HEK293 (cell line): ENCODE measurements around the gene RASSF8.

Experiments
- CTCF ChIA-PET: fragments of 350-600 bp; formaldehyde crosslinking; extraction: SDS; loops from one replicate; lab custom pipeline; 2021; ENCODE audit warnings: antibody characterized with exemption; lab: Yijun Ruan, JAX
- POLR2A ChIA-PET: fragments of 300-600 bp; formaldehyde crosslinking; extraction: SDS; loops from one replicate; lab custom pipeline; 2020; ENCODE audit warnings: antibody characterized with exemption, inconsistent platforms; lab: Yijun Ruan, JAX
- H3K27ac ChIP-seq: fragments of 200-500 bp; sonication (Bioruptor generic); 2 replicates; pipeline ENCODE4 v1.5.1; 2014; ENCODE audit warnings: low read depth, low read length, control low read depth, inconsistent platforms; ENCODE audit errors: extremely low read depth
- H3K36me3 ChIP-seq, 2 experiments: fragments of 200-500 bp in 1 of 2; sonication (Bioruptor generic) in 1 of 2; 1 replicate in 1 of 2; 2 replicates in 1 of 2; pipeline ENCODE4 v1.5.1; 2014 to 2017; ENCODE audit warnings: inconsistent platforms in 2 of 2, low read length in 2 of 2; ENCODE audit not compliant: control insufficient read depth in 2 of 2, insufficient read depth in 1 of 2
- H3K4me1 ChIP-seq: fragments of 200-500 bp; sonication (Bioruptor generic); 2 replicates; pipeline ENCODE4 v1.5.1; 2014; ENCODE audit warnings: mild to moderate bottlenecking, low read length, inconsistent platforms; ENCODE audit not compliant: control insufficient read depth, insufficient read depth
- H3K4me3 ChIP-seq: 2 replicates; pipeline ENCODE4 v1.5.1; 2011; ENCODE audit warnings: low read depth, mild to moderate bottlenecking, control low read depth, low read length, moderate library complexity
- H3K9me3 ChIP-seq: fragments of 200-500 bp; sonication (Bioruptor generic); 2 replicates; pipeline ENCODE4 v1.5.1; 2014; ENCODE audit warnings: low read depth, low read length, inconsistent platforms; ENCODE audit not compliant: control insufficient read depth, insufficient read depth
- MZF1 ChIP-seq: fragments of 450-650 bp; formaldehyde crosslinking; IDR thresholded peaks from 2 replicates; pipeline ENCODE4 v1.5.1; 2017; ENCODE audit warnings: missing biosample characterization, missing genetic modification characterization, borderline replicate concordance
- PRDM2 ChIP-seq: fragments of 450-650 bp; formaldehyde crosslinking; IDR thresholded peaks from 2 replicates; pipeline ENCODE4 v1.5.1; 2016; ENCODE audit warnings: missing biosample characterization, missing genetic modification characterization, borderline replicate concordance
- ZEB2 ChIP-seq: fragments of 450-650 bp; formaldehyde crosslinking; IDR thresholded peaks from 2 replicates; pipeline ENCODE4 v1.5.1; 2016; ENCODE audit warnings: missing biosample characterization, missing genetic modification characterization
- ZNF223 ChIP-seq: fragments of 450-650 bp; formaldehyde crosslinking; IDR thresholded peaks from 2 replicates; pipeline ENCODE4 v1.5.1; 2016; ENCODE audit warnings: missing biosample characterization, missing genetic modification characterization
- ZNF248 ChIP-seq: fragments of 450-650 bp; formaldehyde crosslinking; IDR thresholded peaks from 2 replicates; pipeline ENCODE4 v1.5.1; 2017; ENCODE audit warnings: missing biosample characterization, missing genetic modification characterization
- ZNF292 ChIP-seq: fragments of 450-650 bp; formaldehyde crosslinking; IDR thresholded peaks from 2 replicates; pipeline ENCODE4 v1.5.1; 2016; ENCODE audit warnings: low read depth, missing biosample characterization, missing genetic modification characterization, borderline replicate concordance
- ZNF391 ChIP-seq: fragments of 450-650 bp; formaldehyde crosslinking; IDR thresholded peaks from 2 replicates; pipeline ENCODE4 v1.5.1; 2016; ENCODE audit warnings: low read depth, missing biosample characterization, missing genetic modification characterization, borderline replicate concordance
- ZNF501 ChIP-seq: fragments of 450-650 bp; formaldehyde crosslinking; IDR thresholded peaks from 2 replicates; pipeline ENCODE4 v1.5.1; 2016; ENCODE audit warnings: missing biosample characterization, missing genetic modification characterization
- ZNF701 ChIP-seq: fragments of 450-650 bp; formaldehyde crosslinking; IDR thresholded peaks from 2 replicates; pipeline ENCODE4 v1.5.1; 2016; ENCODE audit warnings: missing biosample characterization, missing genetic modification characterization
- ZNF768 ChIP-seq: fragments of 450-650 bp; formaldehyde crosslinking; IDR thresholded peaks from 2 replicates; pipeline ENCODE4 v1.5.1; 2018; ENCODE audit warnings: missing biosample characterization, mild to moderate bottlenecking, missing genetic modification characterization
- ZNF776 ChIP-seq: fragments of 450-650 bp; formaldehyde crosslinking; IDR thresholded peaks from 2 replicates; pipeline ENCODE4 v1.5.0; 2017; ENCODE audit warnings: missing biosample characterization, missing genetic modification characterization, borderline replicate concordance
- TF ChIP-seq, protein P1 (sequence below): fragments of 450-650 bp; formaldehyde crosslinking; IDR thresholded peaks from 2 replicates; pipeline ENCODE4 v1.5.1; 2016; ENCODE audit warnings: missing biosample characterization, missing genetic modification characterization
- TF ChIP-seq, protein P2 (sequence below): fragments of 450-650 bp; formaldehyde crosslinking; IDR thresholded peaks from 2 replicates; pipeline ENCODE4 v1.5.1; 2016; ENCODE audit warnings: missing biosample characterization, missing genetic modification characterization

The RASSF8 gene

DNA sequence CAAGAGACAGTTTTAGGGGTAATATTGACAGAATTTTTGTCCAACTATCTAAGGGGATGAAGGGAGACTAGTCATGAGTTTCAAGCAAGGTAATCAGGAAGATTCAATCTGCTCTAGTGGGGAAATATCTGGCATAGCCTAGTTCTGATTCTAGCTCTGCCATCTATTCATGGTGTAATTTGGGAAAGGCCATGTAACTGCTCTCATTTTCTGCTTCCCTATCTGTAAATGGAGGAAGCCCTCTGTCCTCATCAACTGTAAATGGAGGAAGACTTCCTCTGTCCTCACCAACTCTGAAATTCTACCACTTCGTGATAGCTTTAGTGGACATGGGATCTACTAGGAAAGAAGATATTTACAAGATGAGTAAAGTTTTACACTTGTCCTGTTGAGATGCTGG, 128.5 kb downstream of the RASSF8 start (continued):
- TF ChIP-seq, protein P1, sequence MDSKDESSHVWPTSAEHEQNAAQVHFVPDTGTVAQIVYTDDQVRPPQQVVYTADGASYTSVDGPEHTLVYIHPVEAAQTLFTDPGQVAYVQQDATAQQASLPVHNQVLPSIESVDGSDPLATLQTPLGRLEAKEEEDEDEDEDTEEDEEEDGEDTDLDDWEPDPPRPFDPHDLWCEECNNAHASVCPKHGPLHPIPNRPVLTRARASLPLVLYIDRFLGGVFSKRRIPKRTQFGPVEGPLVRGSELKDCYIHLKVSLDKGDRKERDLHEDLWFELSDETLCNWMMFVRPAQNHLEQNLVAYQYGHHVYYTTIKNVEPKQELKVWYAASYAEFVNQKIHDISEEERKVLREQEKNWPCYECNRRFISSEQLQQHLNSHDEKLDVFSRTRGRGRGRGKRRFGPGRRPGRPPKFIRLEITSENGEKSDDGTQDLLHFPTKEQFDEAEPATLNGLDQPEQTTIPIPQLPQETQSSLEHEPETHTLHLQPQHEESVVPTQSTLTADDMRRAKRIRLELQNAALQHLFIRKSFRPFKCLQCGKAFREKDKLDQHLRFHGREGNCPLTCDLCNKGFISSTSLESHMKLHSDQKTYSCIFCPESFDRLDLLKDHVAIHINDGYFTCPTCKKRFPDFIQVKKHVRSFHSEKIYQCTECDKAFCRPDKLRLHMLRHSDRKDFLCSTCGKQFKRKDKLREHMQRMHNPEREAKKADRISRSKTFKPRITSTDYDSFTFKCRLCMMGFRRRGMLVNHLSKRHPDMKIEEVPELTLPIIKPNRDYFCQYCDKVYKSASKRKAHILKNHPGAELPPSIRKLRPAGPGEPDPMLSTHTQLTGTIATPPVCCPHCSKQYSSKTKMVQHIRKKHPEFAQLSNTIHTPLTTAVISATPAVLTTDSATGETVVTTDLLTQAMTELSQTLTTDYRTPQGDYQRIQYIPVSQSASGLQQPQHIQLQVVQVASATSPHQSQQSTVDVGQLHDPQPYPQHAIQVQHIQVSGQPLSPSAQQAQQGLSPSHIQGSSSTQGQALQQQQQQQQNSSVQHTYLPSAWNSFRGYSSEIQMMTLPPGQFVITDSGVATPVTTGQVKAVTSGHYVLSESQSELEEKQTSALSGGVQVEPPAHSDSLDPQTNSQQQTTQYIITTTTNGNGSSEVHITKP (tag by site-specific recombination): no peak
- TF ChIP-seq ZNF248: no peak
- TF ChIP-seq ZNF391 (tag by site-specific recombination): no peak
- TF ChIP-seq MZF1 (tag by site-specific recombination): no peak
- TF ChIP-seq, all 188 proteins: peak for 0

DNA sequence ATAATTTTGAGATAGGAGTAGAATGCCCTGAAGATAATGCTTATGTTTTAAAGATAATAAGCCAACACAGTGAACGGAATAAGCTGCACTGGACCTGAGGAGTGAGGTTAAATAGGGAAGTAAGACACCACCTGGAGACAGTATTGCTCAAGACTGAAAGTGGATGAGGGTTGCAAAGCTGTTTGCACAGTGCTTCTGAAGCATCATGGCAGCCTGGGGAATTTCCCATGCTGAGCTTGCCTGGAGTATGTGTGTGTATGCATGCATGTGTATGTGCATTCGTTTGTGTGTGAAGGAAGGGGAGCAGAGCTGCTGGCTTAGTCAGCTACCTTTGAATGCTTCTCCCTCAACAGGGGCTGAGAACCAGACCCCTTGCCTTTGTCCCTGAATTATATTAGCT, 130.5 kb downstream of the RASSF8 start:
- Histone ChIP-seq H3K4me1 (no peaks in the 10 kb centered on the region), H3K9me3 (no peaks in the 10 kb centered on the region), H3K36me3 (no peaks in the 10 kb centered on the region), H3K27ac (no peak overlapping the region), H3K4me3 (no peak overlapping the region)
- ChIA-PET POLR2A (interaction anchor here (0.6 kb wide), 1 partner anchor 892 kb away, joined by 3 read pairs; no protein-coding TSS in a partner anchor), CTCF (interaction anchor here (0.6 to 1.3 kb wide), 3 partner anchors 9 to 443 kb away, joined by 3 to 5 read pairs (median 4); no protein-coding TSS in a partner anchor)
- TF ChIP-seq, protein P2, sequence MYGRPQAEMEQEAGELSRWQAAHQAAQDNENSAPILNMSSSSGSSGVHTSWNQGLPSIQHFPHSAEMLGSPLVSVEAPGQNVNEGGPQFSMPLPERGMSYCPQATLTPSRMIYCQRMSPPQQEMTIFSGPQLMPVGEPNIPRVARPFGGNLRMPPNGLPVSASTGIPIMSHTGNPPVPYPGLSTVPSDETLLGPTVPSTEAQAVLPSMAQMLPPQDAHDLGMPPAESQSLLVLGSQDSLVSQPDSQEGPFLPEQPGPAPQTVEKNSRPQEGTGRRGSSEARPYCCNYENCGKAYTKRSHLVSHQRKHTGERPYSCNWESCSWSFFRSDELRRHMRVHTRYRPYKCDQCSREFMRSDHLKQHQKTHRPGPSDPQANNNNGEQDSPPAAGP: no peak
- TF ChIP-seq ZEB2 (tag by site-specific recombination) (no peak), ZNF501 (tag by site-specific recombination) (no peak), ZNF701 (tag by site-specific recombination) (no peak), ZNF292 (tag by site-specific recombination) (no peak), ZNF768 (no peak)

DNA sequence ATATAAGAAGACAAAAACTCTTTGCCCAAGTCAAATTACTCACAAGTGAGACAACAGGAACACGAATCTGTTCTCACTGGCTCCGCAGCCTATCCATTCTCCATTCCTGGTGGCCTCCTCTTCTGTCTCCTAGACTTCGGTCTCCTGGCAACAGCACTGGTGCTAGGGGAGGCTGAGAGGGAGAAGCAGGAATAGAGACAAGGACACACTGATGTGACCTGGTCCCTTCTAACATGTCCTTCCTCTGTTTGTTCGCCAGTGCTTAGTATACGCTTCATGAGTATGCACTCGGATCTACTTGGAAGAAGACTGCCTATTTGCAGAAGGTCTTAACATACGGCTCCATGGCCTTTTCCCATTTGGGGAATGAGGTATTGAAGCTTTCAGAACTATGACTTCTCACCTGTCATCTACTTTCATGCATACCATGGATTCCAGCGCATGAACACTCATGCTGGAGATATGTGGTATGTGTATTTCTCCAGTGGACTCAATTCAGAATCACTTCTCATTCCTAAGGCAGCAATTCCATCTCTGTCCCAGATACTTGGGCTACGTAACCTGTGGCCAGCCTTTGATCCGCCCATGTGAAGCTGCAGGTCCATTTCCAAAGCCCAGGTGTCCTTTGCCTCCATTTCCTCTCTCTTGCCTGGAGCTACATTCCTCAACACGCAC, 132.5 kb downstream of the RASSF8 start:
- no peak for TF ChIP-seq PRDM2 (tag by site-specific recombination)
- no peak for TF ChIP-seq ZNF223 (tag by site-specific recombination)
- TF ChIP-seq ZNF776 (tag by site-specific recombination): no peak
- Histone ChIP-seq H3K9me3 (no peaks in the 10 kb centered on the region), H3K36me3 (no peaks in the 10 kb centered on the region), H3K4me3 (no peak overlapping the region), H3K27ac (no peak overlapping the region), H3K4me1 (no peaks in the 10 kb centered on the region)
- POLR2A ChIA-PET: no interaction called here
- CTCF ChIA-PET: interaction anchor here (0.6 to 1.8 kb wide), 3 partner anchors 10 to 38 kb away, joined by 3 to 4 read pairs (median 3); no protein-coding TSS in a partner anchor
